ENCODE measurements around the gene FBXL14.
A peak's percentile ranks its signal among the peaks of the same experiment; 100 is the strongest.

FBXL14 gene

GRCh38 chr12:1580526-1580925 is 13.9 kb downstream of the FBXL14 start:
- H3K27ac ChIP-seq, result no peak overlapping the region
- no peak for TF ChIP-seq CTCF (conservative IDR thresholded peaks at IDR 0.05)

- no peak for TF ChIP-seq CTCF (conservative IDR thresholded peaks at IDR 0.05)
- no peak overlapping the region for H3K27ac ChIP-seq
Observed at GRCh38 chr12:1579651-1580435, 14.5 kb downstream of the FBXL14 start.

GRCh38 chr12:1576410-1577241 is 17.8 kb downstream of the FBXL14 start:
- TF ChIP-seq CTCF (conservative IDR thresholded peaks at IDR 0.05), result 0 out of 2 replicates have a peak, but pooled peaks have one; percentile 6
- H3K27ac ChIP-seq, result peak overlapping the region; percentile 100

- no peak for TF ChIP-seq CTCF (conservative IDR thresholded peaks at IDR 0.05)
- peak overlapping the region; percentile 100 for H3K27ac ChIP-seq
Observed at GRCh38 chr12:1575408-1576401, 18.7 kb downstream of the FBXL14 start.

GRCh38 chr12:1574865-1575259 is 19.5 kb downstream of the FBXL14 start:
- H3K27ac ChIP-seq, result peak overlapping the region; percentile 100
- TF ChIP-seq CTCF (conservative IDR thresholded peaks at IDR 0.05), result no peak

GRCh38 chr12:1573960-1574864 is 20.2 kb downstream of the FBXL14 start:
- peak overlapping the region; percentile 100 for H3K27ac ChIP-seq
- TF ChIP-seq CTCF (conservative IDR thresholded peaks at IDR 0.05), result no peak
